Ovary (tissue), 9 donors: ENCODE measurements around the gene CTR9. TPM values are rescaled to one million over a fixed set of nuclear protein-coding genes. Genes with fewer than 3 reads are reported as not detected.

ENCODE experiments used
- DNase-seq, 5 donors: peaks; one replicate each; pipeline ENCODE4 v3.0.0-alpha.2; 2019 to 2020
- H3K27ac ChIP-seq, 2 donors: fragments of 200-600 bp; one replicate each; pipeline versions ENCODE4 v1.5.1 to v1.8.0; 2019 to 2022
- H3K27me3 ChIP-seq: fragments of 200-600 bp; one replicate; pipeline ENCODE4 v1.8.0; 2022
- H3K36me3 ChIP-seq: fragments of 200-600 bp; sonication (generic); one replicate; pipeline ENCODE4 v1.5.1; 2019
- H3K4me1 ChIP-seq: one replicate; pipeline ENCODE4 v1.8.1; 2013; ENCODE audit warnings: mild to moderate bottlenecking, moderate library complexity; ENCODE audit not compliant: insufficient read depth
- H3K4me3 ChIP-seq: fragments of 200-600 bp; sonication (generic); one replicate; pipeline ENCODE4 v1.5.1; 2017
- H3K9me3 ChIP-seq, 2 donors: fragments of 200-600 bp in 1 of 2; sonication (generic) in 1 of 2; one replicate each; pipeline versions ENCODE4 v1.5.1 to v1.8.1; 2013 to 2019; ENCODE audit warnings: mild to moderate bottlenecking in 1 of 2, moderate library complexity in 1 of 2
- EP300 ChIP-seq: sonication (generic); formaldehyde crosslinking; IDR thresholded peaks from one replicate; pipeline ENCODE4 v1.6.1; 2017; ENCODE audit warnings: antibody characterized with exemption
- POLR2A ChIP-seq: fragments of 450-650 bp; IDR thresholded peaks from one replicate; pipeline ENCODE4 v1.6.1; 2017; ENCODE audit warnings: antibody characterized with exemption, mild to moderate bottlenecking, moderate library complexity
- WGBS, 3 donors: extraction: QIAGEN DNeasy Blood & Tissue Kit in 1 of 3; methylation state at CpG; one replicate each; pipeline versions ENCODE4 v1.1.5 to v1.1.7; 2013 to 2017; 5-methylcytosine and 5-hydroxymethylcytosine counted together
- intact Hi-C, 4 donors: fragments of 100-400 bp; cut with DNase I; formaldehyde crosslinking; loops; one replicate each; pipeline versions ENCODE4 v1.11.0 to v1.15.1; 2022 to 2023
- polyA plus RNA-seq, 2 donors: library from polyadenylated mRNA; stranded (reverse); fragments of 200-250 nt in 1 of 2; fragments of 350-450 nt in 1 of 2; fragmentation: Illumina TruSeq in 1 of 2; extraction: RNeasy Lipid Tissue Mini Kit (QIAGEN cat#74804) in 1 of 2; gene quantifications; one replicate each; pipeline ENCODE4 v1.2.3, GENCODE V29; 2013 to 2014
- total RNA-seq, 7 donors: library from RNA; depleted of rRNA in 2 of 7; stranded (reverse); fragments of >200 nt in 2 of 7; fragmentation: NEBNext Ultra II Directional in 3 of 7; extraction: Animal tissue kit (Norgen Biotek cat#: 25700) in 3 of 7; gene quantifications; one replicate each; pipeline versions ENCODE4 v1.1.0 to v1.2.4, GENCODE V29; 2016 to 2023
- TF ChIP-seq, protein P1 (sequence below), 3 donors: fragments of 450-650 bp in 2 of 3; fragments of 200-600 bp in 1 of 3; IDR thresholded peaks; one replicate each; pipeline versions ENCODE4 v1.5.1 to v1.8.0; 2016 to 2022; ENCODE audit warnings: antibody characterized with exemption in 3 of 3, mild to moderate bottlenecking in 1 of 3
- donor health status: DM: no; HTN: no; CAD: no; lungs with moderate emphysema.
- donor health status: DM: no; HTN: no; CAD: no.
- donor health status: Bipolar disorder and iron deficiency.
- donor health status: DM: yes; HTN: yes; CAD: no.
- donor health status: DM: no; HTN: no; CAD: no.
- donor health status: DM: yes; HTN: yes; CAD: no.

Gene CTR9
- total and polyA plus RNA-seq, 9 donors: 18.0 to 40.6 (median 32.1) TPM

DNA sequence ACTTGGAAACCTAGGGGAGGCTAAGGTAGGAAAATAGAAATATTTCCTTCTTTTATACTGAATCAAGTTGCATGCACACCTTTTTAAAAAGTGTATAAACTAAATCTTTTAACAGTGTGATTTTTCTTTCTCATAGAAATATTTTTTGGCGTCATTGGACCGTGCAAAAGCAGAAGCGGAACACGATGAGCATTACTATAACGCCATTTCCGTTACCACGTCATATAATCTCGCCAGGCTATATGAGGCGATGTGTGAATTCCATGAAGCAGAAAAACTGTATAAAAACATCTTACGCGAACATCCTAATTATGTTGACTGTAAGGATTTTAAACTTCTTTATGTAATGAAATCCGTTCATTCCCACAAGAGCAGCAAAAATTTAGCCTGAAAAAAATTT is 13.4 kb downstream of the CTR9 start:
- no peaks in the 10 kb centered on the region for H3K36me3 ChIP-seq

DNA sequence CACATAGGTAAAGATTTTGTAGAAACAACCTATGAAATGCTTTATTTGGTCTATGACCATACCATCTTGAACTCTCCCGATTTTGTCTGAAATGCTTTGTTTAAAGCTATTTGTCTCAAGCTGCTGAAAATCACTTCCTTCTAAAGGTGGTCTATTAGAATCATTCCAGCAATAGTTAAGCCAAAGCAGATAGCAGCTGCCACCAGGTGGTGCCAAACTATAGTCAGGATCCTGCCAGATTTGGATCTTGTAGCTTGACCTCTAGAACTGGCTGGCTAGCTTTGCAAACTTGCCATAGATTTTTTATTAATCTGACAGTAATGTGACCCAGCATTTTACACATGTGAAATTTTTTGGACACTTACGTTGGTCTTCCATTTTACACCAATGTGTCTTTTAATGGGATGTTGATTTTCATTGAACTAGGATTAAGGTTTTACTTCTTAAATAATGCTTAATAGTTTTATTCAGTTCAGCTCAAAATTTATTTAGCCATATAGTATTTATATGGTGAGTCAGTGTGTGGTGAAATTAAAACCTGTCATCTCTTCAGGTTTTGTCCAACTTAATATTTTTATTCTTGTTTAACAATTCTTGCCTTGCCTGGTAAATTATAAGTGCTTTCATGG is 19.7 kb downstream of the CTR9 start:
- no peaks in the 10 kb centered on the region for H3K4me1 ChIP-seq
- WGBS, 3 donors: 25 to 50% (median 44%) methylated on average over 2 of the region's 2 CpGs
- no peaks in the 10 kb centered on the region for H3K9me3 ChIP-seq
- H3K36me3 ChIP-seq: no peaks in the 10 kb centered on the region
- intact Hi-C loops: no loop called here
- no peak overlapping the region for H3K27ac ChIP-seq
- TF ChIP-seq, protein P1, sequence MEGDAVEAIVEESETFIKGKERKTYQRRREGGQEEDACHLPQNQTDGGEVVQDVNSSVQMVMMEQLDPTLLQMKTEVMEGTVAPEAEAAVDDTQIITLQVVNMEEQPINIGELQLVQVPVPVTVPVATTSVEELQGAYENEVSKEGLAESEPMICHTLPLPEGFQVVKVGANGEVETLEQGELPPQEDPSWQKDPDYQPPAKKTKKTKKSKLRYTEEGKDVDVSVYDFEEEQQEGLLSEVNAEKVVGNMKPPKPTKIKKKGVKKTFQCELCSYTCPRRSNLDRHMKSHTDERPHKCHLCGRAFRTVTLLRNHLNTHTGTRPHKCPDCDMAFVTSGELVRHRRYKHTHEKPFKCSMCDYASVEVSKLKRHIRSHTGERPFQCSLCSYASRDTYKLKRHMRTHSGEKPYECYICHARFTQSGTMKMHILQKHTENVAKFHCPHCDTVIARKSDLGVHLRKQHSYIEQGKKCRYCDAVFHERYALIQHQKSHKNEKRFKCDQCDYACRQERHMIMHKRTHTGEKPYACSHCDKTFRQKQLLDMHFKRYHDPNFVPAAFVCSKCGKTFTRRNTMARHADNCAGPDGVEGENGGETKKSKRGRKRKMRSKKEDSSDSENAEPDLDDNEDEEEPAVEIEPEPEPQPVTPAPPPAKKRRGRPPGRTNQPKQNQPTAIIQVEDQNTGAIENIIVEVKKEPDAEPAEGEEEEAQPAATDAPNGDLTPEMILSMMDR (IDR thresholded peaks at IDR 0.05): no peak
- no peak for TF ChIP-seq POLR2A
- TF ChIP-seq EP300: no peak
- H3K27me3 ChIP-seq: no peaks in the 10 kb centered on the region
- H3K4me3 ChIP-seq: no peak overlapping the region
- no peak for DNase-seq

More for the DNA sequence above, 13.4 kb downstream of the CTR9 start:
- Histone ChIP-seq H3K4me3 (no peak overlapping the region), H3K27me3 (no peaks in the 10 kb centered on the region), H3K9me3 (no peaks in the 10 kb centered on the region), H3K27ac (no peak overlapping the region), H3K4me1 (no peaks in the 10 kb centered on the region)
- TF ChIP-seq POLR2A (no peak), EP300 (no peak)
- TF ChIP-seq, protein P1 (IDR thresholded peaks at IDR 0.05): no peak
- 88 to 91% (median 89%) methylated on average over 12 of the region's 12 CpGs for WGBS, 3 donors
- intact Hi-C loops: no loop called here
- DNase-seq: no peak

DNA sequence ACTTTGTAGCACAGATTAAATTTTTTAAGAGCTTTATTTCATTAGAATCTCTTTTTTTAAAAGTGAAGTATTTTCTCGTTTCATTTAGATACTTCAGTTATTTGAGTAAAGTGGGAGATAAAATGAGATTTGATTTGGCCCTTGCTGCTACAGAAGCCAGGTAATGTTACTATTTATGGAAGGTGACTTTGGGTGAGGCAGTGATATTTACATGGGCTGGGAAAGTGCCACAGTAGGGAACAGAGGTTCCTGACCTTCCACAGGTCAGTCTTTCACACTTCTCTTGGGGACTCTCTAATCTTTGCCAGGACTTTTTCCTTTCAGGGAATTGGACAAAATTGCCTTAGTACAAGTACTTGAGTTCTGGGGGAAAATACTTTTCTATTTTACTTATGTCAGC is 20.4 kb downstream of the CTR9 start:
- WGBS, 3 donors: 88 to 98% (median 97%) methylated on average over 1 of the region's 1 CpG
- H3K4me3 ChIP-seq: no peak overlapping the region
- no peak for TF ChIP-seq EP300
- TF ChIP-seq, protein P1 (IDR thresholded peaks at IDR 0.05): no peak
- TF ChIP-seq POLR2A: no peak
- H3K36me3 ChIP-seq: no peaks in the 10 kb centered on the region
- no peaks in the 10 kb centered on the region for H3K27me3 ChIP-seq
- no peak overlapping the region for H3K27ac ChIP-seq
- no peaks in the 10 kb centered on the region for H3K9me3 ChIP-seq
- intact Hi-C loops: no loop called here
- no peaks in the 10 kb centered on the region for H3K4me1 ChIP-seq
- DNase-seq: no peak

DNA sequence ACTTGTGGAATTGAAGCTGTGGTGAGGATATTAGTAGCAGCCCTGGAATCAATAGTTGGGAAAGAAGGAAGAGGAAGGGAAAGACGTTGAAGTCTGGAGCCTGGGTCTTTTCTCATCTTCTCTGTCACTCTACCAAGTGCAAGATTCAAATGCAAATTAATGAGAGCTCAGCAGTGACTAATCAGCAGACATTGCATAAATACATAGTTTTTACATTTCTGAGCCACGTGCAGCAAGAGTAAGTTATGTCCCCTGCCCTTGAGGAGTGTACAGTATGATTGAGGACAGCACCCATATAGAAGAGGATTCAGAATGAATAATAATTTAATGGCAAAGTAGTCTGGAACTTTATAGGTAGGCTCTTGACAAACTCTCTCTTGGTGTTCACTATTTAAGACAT is 23.8 kb downstream of the CTR9 start:
- WGBS, 3 donors: 73 to 90% (median 83%) methylated on average over 2 of the region's 2 CpGs
- Histone ChIP-seq H3K27ac (no peak overlapping the region), H3K36me3 (no peaks in the 10 kb centered on the region), H3K4me3 (no peak overlapping the region), H3K9me3 (no peaks in the 10 kb centered on the region), H3K4me1 (no peaks in the 10 kb centered on the region), H3K27me3 (no peaks in the 10 kb centered on the region)
- intact Hi-C loops: no loop called here
- DNase-seq: no peak
- no peak for TF ChIP-seq POLR2A
- TF ChIP-seq EP300: no peak
- TF ChIP-seq, protein P1 (IDR thresholded peaks at IDR 0.05): no peak
